Gastroesophageal sphincter (tissue), 4 donors: ENCODE data around the gene HIGD2A. TPM values are rescaled to one million over a fixed set of nuclear protein-coding genes. Genes with fewer than 3 reads are reported as not detected.

Experiments used
- ATAC-seq: fragments of 150-250 bp; one replicate; pipeline ENCODE4 v1.9.1; 2016; ENCODE audit warnings: mild to moderate bottlenecking, moderate library complexity
- H3K27ac ChIP-seq, 4 donors: fragments of 200-600 bp; sonication (generic) in 3 of 4; 1 replicate in 3 of 4; 2 replicates in 1 of 4; pipeline ENCODE4 v1.5.1; 2016 to 2019
- H3K27me3 ChIP-seq: fragments of 200-600 bp; sonication (generic); one replicate; pipeline ENCODE4 v1.5.1; 2019
- H3K36me3 ChIP-seq, 2 donors: fragments of 200-600 bp; sonication (generic); one replicate each; pipeline ENCODE4 v1.5.1; 2019; ENCODE audit warnings: control low read depth in 1 of 2
- H3K4me1 ChIP-seq, 3 donors: fragments of 200-600 bp; sonication (generic); 1 replicate in 2 of 3; 2 replicates in 1 of 3; pipeline ENCODE4 v1.5.1; 2016 to 2019; ENCODE audit warnings: control low read depth in 2 of 3
- H3K4me3 ChIP-seq, 2 donors: fragments of 200-600 bp; sonication (generic); one replicate each; pipeline ENCODE4 v1.5.1; 2019; ENCODE audit warnings: mild to moderate bottlenecking in 1 of 2, moderate library complexity in 1 of 2
- H3K9me3 ChIP-seq, 3 donors: fragments of 200-600 bp; sonication (generic); one replicate each; pipeline ENCODE4 v1.5.1; 2017 to 2019; ENCODE audit warnings: control low read depth in 2 of 3
- EP300 ChIP-seq: sonication (generic); formaldehyde crosslinking; IDR thresholded peaks from one replicate; pipeline ENCODE4 v1.6.1; 2017; ENCODE audit warnings: antibody characterized with exemption, mild to moderate bottlenecking
- POLR2A ChIP-seq, 2 donors: fragments of 450-650 bp; IDR thresholded peaks; one replicate each; pipeline ENCODE4 v1.6.1; 2017; ENCODE audit warnings: antibody characterized with exemption in 2 of 2, mild to moderate bottlenecking in 2 of 2, moderate library complexity in 1 of 2
- POLR2AphosphoS5 ChIP-seq: sonication (generic); formaldehyde crosslinking; IDR thresholded peaks from one replicate; pipeline ENCODE4 v1.6.1; 2017; ENCODE audit warnings: antibody characterized with exemption
- WGBS, 2 donors: methylation state at CpG; one replicate each; pipeline ENCODE4 v1.1.5; 2018; ENCODE audit warnings: low coverage in 1 of 2; 5-methylcytosine and 5-hydroxymethylcytosine counted together
- total RNA-seq, 4 donors: library from RNA; depleted of rRNA; stranded (reverse); fragments of >200 nt; gene quantifications; one replicate each; pipeline ENCODE4 v1.1.0, GENCODE V29; 2016
- TF ChIP-seq, protein P1 (sequence below), 4 experiments: fragments of 200-600 bp in 2 of 4; fragments of 450-650 bp in 2 of 4; sonication (generic) in 1 of 4; IDR thresholded peaks; one replicate each; pipeline ENCODE4 v1.5.1; 2017 to 2019; ENCODE audit warnings: antibody characterized with exemption in 4 of 4, mild to moderate bottlenecking in 2 of 4, moderate library complexity in 2 of 4

Gene HIGD2A
- total RNA-seq, 4 donors from 2014 or later: 87.1 to 190 (median 157) TPM

DNA sequence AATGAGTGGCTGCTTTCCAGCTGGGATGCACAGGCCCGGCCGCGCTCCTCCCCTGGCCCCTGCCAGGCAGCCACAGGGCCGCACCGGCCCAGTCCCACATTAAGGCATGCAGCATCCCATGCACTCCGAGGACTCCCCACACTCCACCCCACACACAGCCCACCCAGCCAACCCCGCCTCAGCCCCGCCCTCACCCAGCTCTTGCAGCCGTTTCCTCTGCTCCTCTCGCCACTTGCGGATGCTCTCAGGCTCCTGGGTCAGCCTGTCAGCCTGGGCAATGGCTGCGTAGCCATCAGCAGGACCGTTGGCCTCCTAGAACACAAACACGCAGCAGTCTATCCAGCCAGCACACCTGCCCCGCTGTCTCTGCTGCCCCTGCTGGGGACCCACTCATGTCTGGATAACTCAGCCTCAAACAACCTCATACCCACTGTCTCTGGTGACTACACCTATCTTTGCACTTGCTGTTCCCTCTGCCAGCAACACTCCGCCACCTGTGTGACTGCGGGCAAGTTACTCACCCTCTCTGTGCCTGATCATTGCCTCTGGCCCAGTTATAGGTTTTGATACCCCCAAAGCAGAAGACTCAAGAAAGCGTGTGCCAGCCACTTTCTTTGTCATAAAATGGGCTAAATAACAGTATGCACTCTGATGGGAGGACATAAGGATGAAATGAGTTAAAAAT is 9.3 kb downstream of the HIGD2A start:
- Histone ChIP-seq H3K4me3 (no peak overlapping the region), H3K36me3 (peaks cover 0 to 73% of the 10 kb centered on the region in 2 donors), H3K9me3 (no peaks in the 10 kb centered on the region), H3K27me3 (no peaks in the 10 kb centered on the region), H3K4me1 (peaks cover 0 to 29% (median 8%) of the 10 kb centered on the region in 3 donors), H3K27ac (no peak overlapping the region)
- WGBS, 2 donors: 91 to 94% methylated on average over 3 to 10 of the region's 18 CpGs
- TF ChIP-seq POLR2AphosphoS5: no peak
- no peak for TF ChIP-seq POLR2A (IDR thresholded peaks at IDR 0.05)
- TF ChIP-seq, protein P1, sequence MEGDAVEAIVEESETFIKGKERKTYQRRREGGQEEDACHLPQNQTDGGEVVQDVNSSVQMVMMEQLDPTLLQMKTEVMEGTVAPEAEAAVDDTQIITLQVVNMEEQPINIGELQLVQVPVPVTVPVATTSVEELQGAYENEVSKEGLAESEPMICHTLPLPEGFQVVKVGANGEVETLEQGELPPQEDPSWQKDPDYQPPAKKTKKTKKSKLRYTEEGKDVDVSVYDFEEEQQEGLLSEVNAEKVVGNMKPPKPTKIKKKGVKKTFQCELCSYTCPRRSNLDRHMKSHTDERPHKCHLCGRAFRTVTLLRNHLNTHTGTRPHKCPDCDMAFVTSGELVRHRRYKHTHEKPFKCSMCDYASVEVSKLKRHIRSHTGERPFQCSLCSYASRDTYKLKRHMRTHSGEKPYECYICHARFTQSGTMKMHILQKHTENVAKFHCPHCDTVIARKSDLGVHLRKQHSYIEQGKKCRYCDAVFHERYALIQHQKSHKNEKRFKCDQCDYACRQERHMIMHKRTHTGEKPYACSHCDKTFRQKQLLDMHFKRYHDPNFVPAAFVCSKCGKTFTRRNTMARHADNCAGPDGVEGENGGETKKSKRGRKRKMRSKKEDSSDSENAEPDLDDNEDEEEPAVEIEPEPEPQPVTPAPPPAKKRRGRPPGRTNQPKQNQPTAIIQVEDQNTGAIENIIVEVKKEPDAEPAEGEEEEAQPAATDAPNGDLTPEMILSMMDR (IDR thresholded peaks at IDR 0.05): no peak
- TF ChIP-seq EP300: no peak
- ATAC-seq: no peak

DNA sequence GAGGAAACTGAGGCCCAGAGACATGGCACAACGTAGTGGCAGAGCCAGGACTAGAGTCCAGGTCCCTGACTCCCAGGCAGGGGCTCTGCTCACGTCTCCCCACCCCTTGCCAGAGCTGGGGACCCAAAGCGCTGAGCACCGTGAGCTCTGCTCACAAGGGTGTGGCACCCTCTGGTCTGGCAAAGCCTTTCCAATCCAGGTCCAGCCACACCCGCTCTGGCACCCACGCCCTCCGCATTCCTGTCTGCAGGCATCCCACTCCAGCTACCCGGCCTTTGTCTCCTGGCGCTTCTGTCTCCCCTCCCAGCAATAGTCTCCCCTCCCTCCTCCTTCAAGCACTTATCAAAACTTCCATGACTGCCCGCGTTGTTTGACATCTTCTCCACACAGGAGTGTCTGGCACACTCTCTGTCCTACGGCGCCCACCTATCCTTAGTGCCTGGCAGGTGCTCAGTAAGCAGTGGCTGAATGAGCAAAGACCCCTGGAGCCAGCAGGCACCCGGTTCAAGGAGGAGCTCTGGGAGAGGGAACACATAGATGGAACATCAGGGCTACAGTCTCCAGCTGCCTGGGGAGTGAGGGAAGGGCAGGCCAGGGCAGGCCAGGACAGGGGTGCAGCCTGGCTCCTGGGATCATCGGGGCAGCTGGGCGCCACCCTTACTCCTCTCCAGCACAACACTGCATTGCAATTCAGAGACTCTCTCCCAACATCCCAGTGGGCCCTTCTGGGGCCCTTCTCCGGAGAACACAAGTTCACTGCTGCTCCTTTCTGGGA is 12.0 kb downstream of the HIGD2A start:
- no peak for ATAC-seq
- peaks cover 0 to 67% of the 10 kb centered on the region in 2 donors for H3K36me3 ChIP-seq
- no peak overlapping the region for H3K27ac ChIP-seq
- 68 to 90% methylated on average over 2 to 10 of the region's 17 CpGs for WGBS, 2 donors
- peaks cover 0 to 24% (median 1%) of the 10 kb centered on the region in 3 donors for H3K4me1 ChIP-seq
- H3K9me3 ChIP-seq: no peaks in the 10 kb centered on the region
- H3K4me3 ChIP-seq: no peak overlapping the region
- H3K27me3 ChIP-seq: no peaks in the 10 kb centered on the region
- TF ChIP-seq, protein P1 (IDR thresholded peaks at IDR 0.05): no peak
- TF ChIP-seq POLR2A (IDR thresholded peaks at IDR 0.05) (no peak), POLR2AphosphoS5 (no peak), EP300 (no peak)

DNA sequence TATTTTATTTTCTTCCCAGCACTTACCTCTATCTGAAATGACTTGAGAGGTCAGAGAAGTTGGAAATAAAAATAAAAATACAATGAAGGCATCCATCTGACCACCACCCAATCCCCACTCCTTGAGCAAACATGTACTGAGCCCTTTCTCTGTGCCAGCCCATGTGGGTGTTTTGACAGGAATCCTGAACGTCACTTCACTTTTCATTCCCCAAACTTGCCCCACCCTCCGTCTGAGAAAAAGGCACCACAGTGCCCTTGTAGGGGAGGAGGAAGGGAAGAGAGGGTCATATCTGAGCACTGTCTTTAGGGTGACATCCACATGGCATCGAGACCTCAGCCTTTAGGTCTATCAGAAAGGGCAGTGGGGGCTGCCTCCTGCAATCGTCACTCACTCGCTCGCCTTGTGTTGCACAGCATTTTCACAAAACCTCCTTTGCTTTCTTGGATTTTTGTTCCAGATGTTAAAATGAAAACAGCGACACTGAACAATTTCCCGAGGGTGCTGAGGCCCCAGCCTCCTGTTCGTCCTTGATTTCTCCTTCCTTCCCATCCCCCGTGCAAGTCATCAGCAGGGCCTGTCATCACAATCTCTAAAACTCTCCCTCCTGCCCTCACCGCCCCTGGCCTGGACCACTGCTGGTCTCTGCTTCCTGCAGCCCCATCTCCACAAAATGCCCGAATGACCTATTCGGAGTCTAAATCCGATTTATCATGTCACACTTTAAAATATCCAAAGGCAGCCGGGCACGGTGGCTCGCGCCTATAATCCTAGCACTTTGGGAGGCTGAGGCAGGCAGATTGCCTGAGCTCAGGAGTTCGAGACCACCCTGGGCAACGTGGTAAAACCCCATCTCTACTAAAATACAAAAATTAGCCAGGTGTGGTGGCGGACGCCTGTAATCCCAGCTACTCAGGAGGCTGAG is 13.0 kb downstream of the HIGD2A start:
- Histone ChIP-seq H3K4me3 (no peak overlapping the region), H3K36me3 (peaks cover 0 to 67% of the 10 kb centered on the region in 2 donors), H3K27ac (no peak overlapping the region), H3K27me3 (no peaks in the 10 kb centered on the region), H3K4me1 (peaks cover 0 to 16% (median 0%) of the 10 kb centered on the region in 3 donors), H3K9me3 (no peaks in the 10 kb centered on the region)
- 86 to 87% methylated on average over 15 to 20 of the region's 22 CpGs for WGBS, 2 donors
- ATAC-seq: no peak
- no peak for TF ChIP-seq POLR2AphosphoS5
- no peak for TF ChIP-seq POLR2A (IDR thresholded peaks at IDR 0.05)
- TF ChIP-seq, protein P1 (IDR thresholded peaks at IDR 0.05): no peak
- no peak for TF ChIP-seq EP300

DNA sequence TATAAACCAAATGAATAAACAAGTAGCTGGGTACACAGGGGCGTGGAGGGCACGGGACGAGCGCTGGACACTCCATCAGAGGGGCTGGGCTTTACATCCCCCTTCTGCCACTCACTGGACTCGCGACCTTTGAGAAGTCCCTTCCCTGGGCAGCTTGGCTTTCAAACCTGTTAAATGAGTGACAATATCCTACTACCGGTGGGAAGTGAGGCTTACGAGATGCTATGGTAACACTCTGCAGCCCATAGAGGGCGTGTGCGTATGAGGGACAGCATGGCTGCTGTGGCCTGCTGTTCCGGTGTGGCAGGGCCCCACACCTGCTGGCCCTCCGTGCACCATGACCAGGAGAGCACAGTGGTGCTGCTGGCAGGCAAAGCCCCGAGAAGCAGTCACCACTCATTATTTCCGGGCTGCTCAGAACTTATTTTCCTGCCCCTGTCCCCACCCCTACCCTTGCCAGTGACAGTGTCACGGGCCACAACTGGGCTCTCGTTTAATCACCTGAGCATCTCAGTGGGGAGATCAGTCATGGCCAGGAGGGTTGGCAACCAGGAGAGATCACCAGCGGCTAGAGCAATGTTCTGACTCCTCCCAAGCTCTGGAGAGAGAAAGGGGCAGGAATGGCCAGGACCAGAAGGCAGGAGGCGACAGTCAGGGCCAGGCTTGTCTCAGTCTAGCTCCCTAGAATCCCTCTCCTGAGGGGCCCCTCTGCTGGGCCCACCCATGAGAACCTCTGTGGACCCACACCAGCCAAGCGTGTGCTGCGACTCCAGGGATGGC is 17.3 kb downstream of the HIGD2A start:
- Histone ChIP-seq H3K9me3 (no peaks in the 10 kb centered on the region), H3K27ac (no peak overlapping the region), H3K36me3 (peaks cover 0 to 80% of the 10 kb centered on the region in 2 donors), H3K27me3 (no peaks in the 10 kb centered on the region), H3K4me1 (peaks cover 0 to 36% (median 0%) of the 10 kb centered on the region in 3 donors), H3K4me3 (no peak overlapping the region)
- WGBS, 2 donors: 76% methylated on average over 6 of the region's 20 CpGs; no CpG with 5 or more reads in 1 of the 2 donors
- no peak for ATAC-seq
- TF ChIP-seq, protein P1 (IDR thresholded peaks at IDR 0.05): no peak
- TF ChIP-seq EP300: no peak
- TF ChIP-seq POLR2A (IDR thresholded peaks at IDR 0.05): no peak
- no peak for TF ChIP-seq POLR2AphosphoS5
